Measurements from ENCODE around the gene ABR. TPM values are rescaled to one million over a fixed set of nuclear protein-coding genes. Genes with fewer than 3 reads are reported as not detected.

The ABR gene
- total RNA-seq, 1 experiment from 2014 or later: 35.4 TPM

GRCh38 chr17:1143573-1143972, 36.2 kb downstream of the ABR start:
- ChIA-PET POLR2A (ENCODE audit: unreplicated experiment) (no interaction called here), CTCF (no interaction called here)
- TF ChIP-seq, protein P1, sequence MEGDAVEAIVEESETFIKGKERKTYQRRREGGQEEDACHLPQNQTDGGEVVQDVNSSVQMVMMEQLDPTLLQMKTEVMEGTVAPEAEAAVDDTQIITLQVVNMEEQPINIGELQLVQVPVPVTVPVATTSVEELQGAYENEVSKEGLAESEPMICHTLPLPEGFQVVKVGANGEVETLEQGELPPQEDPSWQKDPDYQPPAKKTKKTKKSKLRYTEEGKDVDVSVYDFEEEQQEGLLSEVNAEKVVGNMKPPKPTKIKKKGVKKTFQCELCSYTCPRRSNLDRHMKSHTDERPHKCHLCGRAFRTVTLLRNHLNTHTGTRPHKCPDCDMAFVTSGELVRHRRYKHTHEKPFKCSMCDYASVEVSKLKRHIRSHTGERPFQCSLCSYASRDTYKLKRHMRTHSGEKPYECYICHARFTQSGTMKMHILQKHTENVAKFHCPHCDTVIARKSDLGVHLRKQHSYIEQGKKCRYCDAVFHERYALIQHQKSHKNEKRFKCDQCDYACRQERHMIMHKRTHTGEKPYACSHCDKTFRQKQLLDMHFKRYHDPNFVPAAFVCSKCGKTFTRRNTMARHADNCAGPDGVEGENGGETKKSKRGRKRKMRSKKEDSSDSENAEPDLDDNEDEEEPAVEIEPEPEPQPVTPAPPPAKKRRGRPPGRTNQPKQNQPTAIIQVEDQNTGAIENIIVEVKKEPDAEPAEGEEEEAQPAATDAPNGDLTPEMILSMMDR (conservative IDR thresholded peaks at IDR 0.05; ENCODE audit: low read depth, low read length): no peak
- TF ChIP-seq EZH2 (IDR thresholded peaks at IDR 0.05; ENCODE audit: low read length, unreplicated experiment): no peak
- TF ChIP-seq EZH2phosphoT487 (IDR thresholded peaks at IDR 0.05; ENCODE audit: borderline replicate concordance, low read length): no peak
- H3K4me1 ChIP-seq (ENCODE audit: insufficient read depth, low read length): no peaks in the 10 kb centered on the region
- no peak for DNase-seq
- H2AFZ ChIP-seq (ENCODE audit: low read length): no peak overlapping the region
- no peaks in the 10 kb centered on the region for H4K20me1 ChIP-seq (ENCODE audit: low read length)
- H3F3A ChIP-seq (ENCODE audit: low read length, unreplicated experiment): no peaks in the 10 kb centered on the region
- H3K36me3 ChIP-seq (ENCODE audit: low read depth, low read length): no peaks in the 10 kb centered on the region
- BruUV-seq (replicated peaks): no TSS peak
- no peaks in the 10 kb centered on the region for H3K79me2 ChIP-seq (ENCODE audit: low read length)
- H3K4me2 ChIP-seq (ENCODE audit: low read length): no peak overlapping the region
- H3K9me2 ChIP-seq (replicated peaks; ENCODE audit: low read length): no peaks in the 10 kb centered on the region
- no peak for ATAC-seq
- H3K27ac ChIP-seq (ENCODE audit: low read length): no peak overlapping the region
- H3K9ac ChIP-seq (ENCODE audit: low read length): no peak overlapping the region
- no peak overlapping the region for H3K4me3 ChIP-seq (ENCODE audit: low read length)
- intact Hi-C loops (cut with micrococcal nuclease): no loop called here
- H3K27me3 ChIP-seq (ENCODE audit: low read length): no peaks in the 10 kb centered on the region
- no peaks in the 10 kb centered on the region for H3K9me3 ChIP-seq (ENCODE audit: low read length)

DNA sequence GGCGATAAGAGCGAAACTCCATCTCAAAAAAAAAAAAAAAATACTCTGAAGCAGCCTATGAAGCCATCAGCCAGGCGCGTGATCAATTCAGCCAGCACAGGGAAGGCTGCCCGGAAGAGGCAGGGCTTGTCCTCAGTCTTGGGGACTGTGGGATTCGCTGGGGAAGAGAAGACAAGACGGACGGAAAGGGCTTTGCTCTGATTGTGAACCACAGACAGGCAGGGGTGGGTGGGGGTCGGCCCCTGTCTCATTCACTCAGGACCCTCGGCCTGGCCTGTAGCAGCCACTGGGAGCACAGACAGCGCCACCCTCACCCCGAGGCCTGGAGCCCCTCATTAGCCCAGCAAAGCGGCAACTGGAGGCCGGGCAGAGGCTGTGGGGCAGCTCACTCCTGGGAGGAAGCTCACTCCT, 37.2 kb downstream of the ABR start:
- no peaks in the 10 kb centered on the region for H3K36me3 ChIP-seq (ENCODE audit: low read depth, low read length)
- H3K4me3 ChIP-seq (ENCODE audit: low read length): no peak overlapping the region
- no peaks in the 10 kb centered on the region for H4K20me1 ChIP-seq (ENCODE audit: low read length)
- no peaks in the 10 kb centered on the region for H3F3A ChIP-seq (ENCODE audit: low read length, unreplicated experiment)
- TF ChIP-seq, protein P1 (conservative IDR thresholded peaks at IDR 0.05; ENCODE audit: low read depth, low read length): no peak
- TF ChIP-seq EZH2 (IDR thresholded peaks at IDR 0.05; ENCODE audit: low read length, unreplicated experiment): no peak
- no peak for TF ChIP-seq EZH2phosphoT487 (IDR thresholded peaks at IDR 0.05; ENCODE audit: borderline replicate concordance, low read length)
- intact Hi-C loops (cut with micrococcal nuclease): no loop called here
- H3K9me3 ChIP-seq (ENCODE audit: low read length): no peaks in the 10 kb centered on the region
- H3K9me2 ChIP-seq (replicated peaks; ENCODE audit: low read length): no peaks in the 10 kb centered on the region
- no peak overlapping the region for H3K9ac ChIP-seq (ENCODE audit: low read length)
- H3K27ac ChIP-seq (ENCODE audit: low read length): no peak overlapping the region
- no peaks in the 10 kb centered on the region for H3K79me2 ChIP-seq (ENCODE audit: low read length)
- no peak overlapping the region for H3K4me2 ChIP-seq (ENCODE audit: low read length)
- CTCF ChIA-PET: no interaction called here
- POLR2A ChIA-PET (ENCODE audit: unreplicated experiment): no interaction called here
- ATAC-seq (no peak), DNase-seq (no peak)
- BruUV-seq (replicated peaks): no TSS peak
- no peaks in the 10 kb centered on the region for H3K27me3 ChIP-seq (ENCODE audit: low read length)
- no peak overlapping the region for H2AFZ ChIP-seq (ENCODE audit: low read length)
- H3K4me1 ChIP-seq (ENCODE audit: insufficient read depth, low read length): no peaks in the 10 kb centered on the region

DNA sequence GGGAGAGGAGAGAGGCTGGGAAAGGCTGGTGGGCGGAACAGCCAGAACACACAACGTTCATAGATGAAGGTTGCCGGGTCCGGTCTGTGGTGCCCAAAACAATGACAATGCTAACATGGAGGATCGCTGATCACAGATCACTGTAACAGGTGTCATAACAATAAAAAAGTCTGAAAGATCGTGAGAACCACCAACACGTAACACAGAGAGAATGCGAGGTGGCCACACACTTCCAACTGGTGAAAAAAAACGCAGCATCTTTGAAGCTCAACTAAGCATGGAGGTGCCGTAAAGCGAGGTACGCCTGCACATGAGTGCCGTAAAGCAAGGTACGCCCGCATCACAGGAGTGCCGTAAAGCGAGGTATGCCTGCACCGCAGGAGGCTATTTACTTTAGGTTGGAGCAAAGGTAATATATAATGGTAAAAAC, 42.3 kb downstream of the ABR start:
- no TSS peak for BruUV-seq (replicated peaks)
- H3K4me3 ChIP-seq (ENCODE audit: low read length): no peak overlapping the region

More for the DNA sequence above, 42.3 kb downstream of the ABR start:
- TF ChIP-seq EZH2phosphoT487 (IDR thresholded peaks at IDR 0.05; ENCODE audit: borderline replicate concordance, low read length): no peak
- no peak for TF ChIP-seq EZH2 (IDR thresholded peaks at IDR 0.05; ENCODE audit: low read length, unreplicated experiment)
- no peaks in the 10 kb centered on the region for H3K4me1 ChIP-seq (ENCODE audit: insufficient read depth, low read length)
- ChIA-PET CTCF (no interaction called here), POLR2A (ENCODE audit: unreplicated experiment) (no interaction called here)
- H3K27me3 ChIP-seq (ENCODE audit: low read length): no peaks in the 10 kb centered on the region
- H3K36me3 ChIP-seq (ENCODE audit: low read depth, low read length): no peaks in the 10 kb centered on the region
- no peak for DNase-seq
- ATAC-seq: no peak
- no peak overlapping the region for H3K4me2 ChIP-seq (ENCODE audit: low read length)
- H3K79me2 ChIP-seq (ENCODE audit: low read length): no peaks in the 10 kb centered on the region
- H3K9me3 ChIP-seq (ENCODE audit: low read length): no peaks in the 10 kb centered on the region
- H3K9me2 ChIP-seq (replicated peaks; ENCODE audit: low read length): no peaks in the 10 kb centered on the region
- H2AFZ ChIP-seq (ENCODE audit: low read length): no peak overlapping the region
- intact Hi-C loops (cut with micrococcal nuclease): no loop called here
- H3F3A ChIP-seq (ENCODE audit: low read length, unreplicated experiment): no peaks in the 10 kb centered on the region
- H3K27ac ChIP-seq (ENCODE audit: low read length): no peak overlapping the region
- no peaks in the 10 kb centered on the region for H4K20me1 ChIP-seq (ENCODE audit: low read length)
- no peak overlapping the region for H3K9ac ChIP-seq (ENCODE audit: low read length)
